Brain pericyte (primary cell): ENCODE data around the gene NXPH2.

Source experiments
- DNase-seq: peaks from one replicate; pipeline ENCODE4 v3.0.0-alpha.2; 2012; ENCODE audit warnings: low read depth, low spot score

Gene NXPH2

DNA sequence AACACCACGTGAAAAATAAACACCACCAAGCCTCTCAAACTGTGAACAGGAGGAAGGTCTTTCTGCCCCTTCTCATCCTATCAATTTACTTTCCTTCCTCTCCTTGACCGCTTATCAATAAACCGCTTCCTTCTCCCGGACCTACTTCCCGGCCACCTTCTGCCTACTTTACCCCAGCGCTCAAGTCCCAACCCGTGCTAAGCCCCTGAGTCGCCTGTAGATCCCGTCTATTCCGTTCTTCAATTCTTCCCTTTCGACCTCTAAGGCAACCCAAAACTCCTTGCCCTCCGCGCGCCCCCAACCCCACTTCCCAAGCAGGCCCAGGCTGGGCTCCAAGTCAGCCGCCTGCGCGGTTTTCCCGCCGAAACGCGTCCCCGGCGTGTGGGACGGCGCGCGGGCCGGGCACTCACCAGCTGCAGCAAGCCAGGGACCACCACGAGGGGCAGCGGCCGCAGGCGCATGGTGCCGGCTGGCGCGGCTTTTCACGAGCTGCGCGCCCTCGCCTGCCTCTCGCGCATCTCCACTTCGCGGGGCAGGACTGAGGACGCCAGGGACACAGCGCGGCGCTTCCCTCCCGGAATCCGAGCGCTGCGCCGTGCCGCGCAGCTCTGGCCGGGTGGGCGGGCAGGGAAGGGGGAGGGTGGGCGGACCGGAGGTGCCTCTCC is at the start of gene NXPH2:
Gene NXPH2, minus strand, starts transcription at position 610 of the 665 bp plus-strand sequence. Its CDS starts 149 bp downstream, at position 461.
- no peak for DNase-seq

GRCh38 chr2:138829326-138829919 is 49.2 kb upstream of the NXPH2 start:
- DNase-seq, result no peak

DNA sequence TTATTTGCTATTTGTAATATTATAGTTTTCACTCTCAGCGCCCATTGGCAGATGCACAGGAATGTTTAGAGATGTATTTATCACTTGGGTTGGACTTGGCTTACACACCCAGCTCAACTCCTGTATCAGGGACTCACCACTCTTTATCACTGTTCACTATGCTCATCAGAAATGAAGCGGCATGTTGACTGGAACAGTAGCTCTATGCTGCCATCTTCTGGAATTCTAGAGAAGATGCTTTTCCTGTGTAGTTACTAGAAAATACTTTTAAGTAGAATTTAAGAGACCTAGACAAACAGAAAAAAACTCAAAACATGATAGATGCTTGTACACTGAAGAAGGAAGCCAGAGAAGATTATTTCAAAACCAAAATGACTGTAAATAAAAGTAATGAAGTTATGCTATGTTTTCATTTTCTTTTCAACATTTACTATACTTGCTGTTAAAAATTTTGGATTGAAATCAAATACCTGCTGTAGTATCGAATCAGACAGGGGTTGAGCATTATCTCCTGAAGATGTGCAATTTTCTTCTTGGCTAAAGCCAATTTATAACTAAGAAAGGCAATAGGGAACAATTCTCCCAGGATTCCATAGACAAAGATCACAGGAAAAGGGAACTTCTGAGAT is 47.4 kb upstream of the NXPH2 start:
- DNase-seq, result peak; percentile 8

DNA sequence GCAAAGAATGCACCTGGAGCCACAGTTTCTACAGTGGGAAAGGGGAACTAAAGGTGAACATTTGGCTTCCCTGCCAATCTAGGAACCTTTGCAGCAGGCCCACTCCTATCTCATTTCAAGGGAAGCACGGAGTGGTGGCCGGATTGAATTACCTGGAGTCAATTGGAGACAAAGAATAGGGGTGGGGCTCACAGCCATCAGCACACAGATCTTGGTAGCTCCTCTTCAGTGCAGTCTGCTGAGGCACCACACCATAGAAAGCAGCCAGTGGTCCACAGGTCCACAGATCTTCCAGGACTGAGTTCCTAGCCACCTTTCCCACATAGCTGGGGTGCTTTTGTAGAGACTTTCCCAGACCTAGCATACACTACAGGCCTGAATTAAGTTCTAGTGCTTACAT is 43.5 kb upstream of the NXPH2 start:
- no peak for DNase-seq

- no peak for DNase-seq
Observed at GRCh38 chr2:138819964-138820363, 39.8 kb upstream of the NXPH2 start.

DNA sequence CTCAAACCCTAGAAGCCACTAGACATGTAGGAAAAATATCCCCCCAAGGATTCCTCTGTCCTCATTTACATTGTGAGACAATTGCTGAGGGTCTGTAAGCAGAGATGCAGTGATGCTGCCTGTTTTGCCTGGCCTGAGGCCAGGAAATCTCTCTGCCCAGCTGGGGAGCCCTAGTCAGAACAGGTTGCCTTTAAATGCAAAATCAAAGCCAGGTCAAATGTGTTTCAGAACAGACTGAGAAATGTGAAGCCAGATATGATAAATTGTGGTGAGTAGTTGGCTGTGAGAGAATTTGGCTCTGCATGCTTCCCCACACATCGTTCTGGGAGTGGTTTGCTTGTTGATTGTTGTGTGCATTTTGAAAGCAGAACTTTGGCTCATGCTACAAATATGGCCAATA is 38.4 kb upstream of the NXPH2 start:
- DNase-seq, result no peak

DNA sequence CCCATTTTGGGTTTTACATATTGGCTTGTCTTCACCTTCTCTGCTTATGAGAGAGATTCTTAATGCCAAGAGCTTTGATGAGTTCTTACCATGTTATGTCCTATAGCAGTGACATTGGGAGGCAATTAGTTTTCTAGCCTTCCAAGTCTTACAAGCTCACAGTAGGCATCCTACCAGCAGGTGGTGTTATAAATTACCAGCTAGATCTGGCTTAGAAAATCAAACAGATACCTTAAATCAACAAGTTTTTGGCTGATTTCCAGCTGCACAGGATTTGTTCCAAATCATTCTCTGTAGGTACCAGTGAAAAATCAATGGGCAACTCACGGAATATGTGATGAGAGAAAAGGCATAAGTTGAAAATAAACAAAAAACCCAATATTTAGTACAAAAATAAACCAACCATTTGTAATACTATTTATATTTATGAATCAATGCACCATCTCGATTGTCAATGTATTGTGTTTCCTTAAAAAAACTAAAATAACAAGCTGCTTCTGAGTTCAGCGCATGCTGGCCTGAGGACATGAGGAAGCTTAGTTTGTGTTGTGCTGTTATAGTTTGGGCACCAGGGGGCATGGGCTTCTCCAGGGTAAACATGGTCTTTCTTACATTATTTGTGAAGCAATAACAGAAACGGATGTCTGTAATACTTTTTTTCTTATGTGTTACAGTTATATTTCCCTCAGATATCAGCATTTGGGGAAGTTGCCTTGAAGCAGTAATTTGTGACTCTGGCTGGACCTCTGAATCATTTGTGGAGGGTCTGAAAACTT is 34.1 kb upstream of the NXPH2 start:
- no peak for DNase-seq

GRCh38 chr2:138811431-138811830 is 31.2 kb upstream of the NXPH2 start:
- no peak for DNase-seq

GRCh38 chr2:138794724-138795123 is 14.5 kb upstream of the NXPH2 start:
- no peak for DNase-seq

- DNase-seq, result no peak
Observed at GRCh38 chr2:138787053-138787666, 7.0 kb upstream of the NXPH2 start.

DNA sequence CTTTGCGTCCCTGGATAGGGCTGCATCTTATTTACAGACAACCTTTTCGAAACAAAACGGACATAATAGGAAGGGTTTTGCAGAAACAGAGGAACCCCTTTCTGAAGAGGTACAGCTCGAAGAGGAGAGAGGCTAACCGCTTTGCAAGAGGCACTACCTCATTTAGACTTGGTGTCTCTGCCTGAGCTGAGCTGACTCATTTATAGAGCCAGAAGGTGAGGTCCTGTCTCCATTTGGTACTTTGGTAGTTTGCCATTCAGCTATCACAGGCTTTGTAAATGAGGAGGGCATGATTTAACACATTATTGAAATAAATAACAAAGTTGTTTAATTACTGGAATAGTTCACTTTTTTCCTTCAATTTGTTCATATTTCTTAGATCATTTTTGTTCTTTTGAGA is 2.2 kb upstream of the NXPH2 start:
- no peak for DNase-seq

DNA sequence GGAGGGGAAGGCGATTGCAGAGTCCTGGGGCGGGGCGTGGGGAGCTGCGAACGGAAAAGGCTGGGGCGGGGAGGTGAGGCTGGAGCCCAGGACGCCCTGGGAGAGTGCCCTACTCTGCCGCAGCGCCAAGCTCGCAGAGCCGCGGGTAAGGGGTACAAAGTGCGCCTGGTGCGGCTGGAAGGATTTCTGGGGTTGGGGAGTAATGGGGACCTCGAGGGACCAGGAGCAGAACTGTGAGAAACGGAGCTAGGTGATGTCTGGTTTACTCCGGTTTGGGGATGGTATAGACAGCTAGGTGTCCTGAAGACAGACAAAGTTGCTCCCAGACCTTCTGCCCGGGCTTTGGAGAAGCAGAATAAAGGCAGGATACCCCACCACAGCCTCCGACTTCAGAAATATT is 718 bp upstream of the NXPH2 start:
- DNase-seq, result no peak

DNA sequence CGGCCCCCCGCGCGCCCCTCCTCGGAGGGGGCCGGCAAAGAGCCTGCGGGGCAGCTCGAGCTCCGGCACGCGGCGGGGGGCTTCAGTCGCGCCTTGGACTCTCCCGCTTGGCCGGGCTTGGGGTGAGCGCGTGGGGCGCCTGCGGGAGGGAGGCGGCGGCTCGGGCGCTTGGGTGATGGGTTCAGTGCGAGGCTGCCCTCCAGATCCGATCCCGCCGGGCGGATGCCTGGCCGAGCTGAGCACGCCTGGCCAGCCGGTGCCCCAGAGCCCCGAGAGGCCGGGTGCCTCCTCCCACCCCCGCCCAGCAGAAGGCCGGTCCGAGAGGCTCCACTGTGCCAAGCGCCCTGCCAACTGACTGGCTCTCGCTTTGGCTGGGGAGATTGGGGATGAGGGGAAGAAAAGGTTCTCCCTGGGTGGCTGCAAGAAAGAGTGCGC is 273 bp upstream of the NXPH2 start:
- no peak for DNase-seq

GRCh38 chr2:138779406-138779780 is 797 bp downstream of the NXPH2 start:
- no peak for DNase-seq

- DNase-seq, result no peak
Observed at GRCh38 chr2:138777996-138778395, 2.2 kb downstream of the NXPH2 start.

GRCh38 chr2:138775736-138776135 is 4.5 kb downstream of the NXPH2 start:
- DNase-seq, result no peak

DNA sequence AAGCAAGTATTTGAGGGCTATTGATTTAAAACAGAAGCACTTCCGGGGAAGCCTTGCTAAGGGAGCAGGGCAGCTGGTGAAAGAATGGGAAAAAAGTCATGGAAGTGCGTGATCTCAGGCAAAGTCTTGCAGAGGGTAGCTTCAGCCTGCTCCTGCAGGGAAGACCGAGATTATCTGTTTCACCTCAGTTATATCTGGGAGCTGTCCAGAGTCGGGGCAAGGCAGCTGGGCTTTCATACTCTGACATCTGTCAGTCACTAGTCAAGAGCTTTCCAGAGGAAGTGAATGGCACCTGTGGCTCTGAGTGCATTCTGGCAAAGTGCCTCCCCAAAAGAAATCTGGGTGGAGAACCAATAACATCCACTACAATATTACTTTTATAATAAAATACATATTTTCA is 8.7 kb downstream of the NXPH2 start:
- no peak for DNase-seq

- DNase-seq, result no peak
Observed at GRCh38 chr2:138767101-138767500, 13.1 kb downstream of the NXPH2 start.

GRCh38 chr2:138766464-138766863 is 13.7 kb downstream of the NXPH2 start:
- no peak for DNase-seq

DNA sequence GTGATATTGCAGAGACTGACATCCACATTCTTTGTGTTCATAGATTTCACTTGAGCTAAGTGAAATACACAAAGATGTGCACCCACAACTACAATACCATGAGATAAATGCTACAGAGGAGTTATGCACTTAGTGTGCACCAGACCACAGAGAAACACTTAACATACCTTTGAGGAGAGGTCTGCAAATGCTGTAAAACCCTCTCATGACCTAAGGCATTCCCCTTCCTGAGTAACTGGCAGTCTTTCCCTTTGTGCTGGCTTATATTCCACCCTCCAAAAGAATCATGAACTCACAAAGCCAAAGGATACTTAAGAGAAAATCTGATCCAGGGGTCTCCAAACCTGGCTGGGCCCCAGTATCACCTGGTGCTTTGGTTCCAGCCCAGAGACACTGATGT is 16.2 kb downstream of the NXPH2 start:
- DNase-seq, result no peak

- DNase-seq, result no peak
Observed at GRCh38 chr2:138762533-138762932, 17.7 kb downstream of the NXPH2 start.

DNA sequence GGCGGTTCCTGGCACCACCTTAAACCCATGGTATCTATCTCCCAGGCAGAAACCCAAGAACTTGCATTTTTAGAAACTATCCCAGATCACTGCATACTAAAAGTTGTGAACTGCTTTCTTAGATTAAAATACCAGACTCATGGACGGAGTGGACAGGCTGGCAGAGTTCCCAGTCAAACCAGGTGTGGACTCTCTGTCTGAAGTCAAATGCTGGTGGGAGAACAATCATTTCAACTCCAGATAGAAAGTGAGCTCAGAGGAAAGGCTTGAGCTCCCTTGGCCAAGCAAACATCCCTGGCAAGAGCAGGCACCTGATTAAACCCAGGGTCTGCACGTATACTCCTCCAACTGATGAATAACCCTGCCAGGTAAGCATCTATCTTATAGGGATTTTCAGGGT is 19.5 kb downstream of the NXPH2 start:
- no peak for DNase-seq
